Brain microvascular endothelial cell (primary cell): ENCODE results near the gene DAAM2.
A peak's percentile ranks its signal among the peaks of the same experiment; 100 is the strongest.

ENCODE experiments used
- DNase-seq: peaks from one replicate; pipeline ENCODE4 v3.0.0-alpha.2; 2020
- H3K27ac ChIP-seq: fragments of 250-450 bp; sonication (Bioruptor Pico); 2 replicates; pipeline ENCODE4 v1.5.1; 2020; ENCODE audit warnings: mild to moderate bottlenecking, moderate library complexity
- H3K27me3 ChIP-seq: fragments of 250-450 bp; sonication (Bioruptor Pico); replicated peaks from 2 replicates; pipeline ENCODE4 v1.5.1; 2020; ENCODE audit warnings: mild to moderate bottlenecking
- H3K36me3 ChIP-seq: fragments of 250-450 bp; sonication (Bioruptor Pico); replicated peaks from 2 replicates; pipeline ENCODE4 v1.5.1; 2020; ENCODE audit warnings: mild to moderate bottlenecking
- H3K4me3 ChIP-seq: 2 replicates; pipeline ENCODE4 v1.5.1; 2011; ENCODE audit warnings: low read depth, mild to moderate bottlenecking, control low read depth, low read length, moderate library complexity
- in situ Hi-C: cut with HindIII; loops from 2 replicates; pipeline ENCODE4 v1.10.0; 2017; ENCODE audit warnings: low sequenced_read_pairs, low pct_ligation_motif_present
- TF ChIP-seq, protein P1 (sequence below): IDR thresholded peaks from 2 replicates; pipeline ENCODE4 v1.5.1; 2011; ENCODE audit warnings: low read depth, mild to moderate bottlenecking, moderate library complexity, low read length, control low read depth, inconsistent platforms; ENCODE audit errors: missing control alignments

The DAAM2 gene

DNA sequence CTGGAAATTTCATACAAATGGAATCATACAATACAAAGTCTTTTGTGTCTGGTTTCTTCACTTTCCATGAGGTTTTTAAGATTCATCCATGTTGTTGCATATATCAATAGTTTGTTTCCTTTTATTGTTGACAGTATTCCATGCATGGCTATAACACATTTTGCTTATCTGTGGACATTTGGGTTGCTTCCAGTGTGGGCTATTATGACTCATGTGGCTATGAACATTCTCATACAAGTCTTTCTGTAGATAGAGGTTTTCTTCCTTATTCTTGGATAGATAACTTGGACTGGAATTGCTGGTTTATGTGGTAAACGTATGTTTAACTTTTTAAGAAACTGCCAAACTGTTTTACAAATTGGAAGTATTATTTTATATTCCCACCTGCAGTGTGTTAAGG is 36.9 kb upstream of the DAAM2 start:
- Histone ChIP-seq H3K27ac (no peak overlapping the region), H3K4me3 (no peak overlapping the region), H3K27me3 (no peaks in the 10 kb centered on the region), H3K36me3 (no peaks in the 10 kb centered on the region)
- peak; percentile 69 for DNase-seq
- TF ChIP-seq, protein P1, sequence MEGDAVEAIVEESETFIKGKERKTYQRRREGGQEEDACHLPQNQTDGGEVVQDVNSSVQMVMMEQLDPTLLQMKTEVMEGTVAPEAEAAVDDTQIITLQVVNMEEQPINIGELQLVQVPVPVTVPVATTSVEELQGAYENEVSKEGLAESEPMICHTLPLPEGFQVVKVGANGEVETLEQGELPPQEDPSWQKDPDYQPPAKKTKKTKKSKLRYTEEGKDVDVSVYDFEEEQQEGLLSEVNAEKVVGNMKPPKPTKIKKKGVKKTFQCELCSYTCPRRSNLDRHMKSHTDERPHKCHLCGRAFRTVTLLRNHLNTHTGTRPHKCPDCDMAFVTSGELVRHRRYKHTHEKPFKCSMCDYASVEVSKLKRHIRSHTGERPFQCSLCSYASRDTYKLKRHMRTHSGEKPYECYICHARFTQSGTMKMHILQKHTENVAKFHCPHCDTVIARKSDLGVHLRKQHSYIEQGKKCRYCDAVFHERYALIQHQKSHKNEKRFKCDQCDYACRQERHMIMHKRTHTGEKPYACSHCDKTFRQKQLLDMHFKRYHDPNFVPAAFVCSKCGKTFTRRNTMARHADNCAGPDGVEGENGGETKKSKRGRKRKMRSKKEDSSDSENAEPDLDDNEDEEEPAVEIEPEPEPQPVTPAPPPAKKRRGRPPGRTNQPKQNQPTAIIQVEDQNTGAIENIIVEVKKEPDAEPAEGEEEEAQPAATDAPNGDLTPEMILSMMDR: no peak
- in situ Hi-C loops: no loop called here

DNA sequence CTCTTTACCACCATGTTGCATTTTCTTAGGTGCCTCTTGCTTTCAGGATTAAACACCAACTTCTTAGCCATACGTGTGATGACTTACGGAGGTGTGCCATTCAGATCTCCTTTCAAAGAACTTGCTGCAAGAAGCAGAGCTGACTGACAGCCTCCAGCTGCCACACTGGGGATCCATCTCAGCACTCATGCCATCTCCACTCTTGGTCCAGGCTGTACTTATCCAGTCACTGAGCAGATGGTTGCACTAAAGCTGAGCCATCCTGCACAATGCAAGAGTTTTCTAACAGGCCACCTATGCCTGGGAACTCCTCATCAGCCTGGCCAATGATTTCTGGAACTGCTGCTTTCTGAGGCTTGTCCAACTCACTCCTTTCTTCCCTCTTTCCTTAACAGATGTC is 35.6 kb upstream of the DAAM2 start:
- in situ Hi-C loops: no loop called here
- no peak overlapping the region for H3K4me3 ChIP-seq
- no peak overlapping the region for H3K27ac ChIP-seq
- TF ChIP-seq, protein P1: no peak
- no peak for DNase-seq
- no peaks in the 10 kb centered on the region for H3K27me3 ChIP-seq
- no peaks in the 10 kb centered on the region for H3K36me3 ChIP-seq

DNA sequence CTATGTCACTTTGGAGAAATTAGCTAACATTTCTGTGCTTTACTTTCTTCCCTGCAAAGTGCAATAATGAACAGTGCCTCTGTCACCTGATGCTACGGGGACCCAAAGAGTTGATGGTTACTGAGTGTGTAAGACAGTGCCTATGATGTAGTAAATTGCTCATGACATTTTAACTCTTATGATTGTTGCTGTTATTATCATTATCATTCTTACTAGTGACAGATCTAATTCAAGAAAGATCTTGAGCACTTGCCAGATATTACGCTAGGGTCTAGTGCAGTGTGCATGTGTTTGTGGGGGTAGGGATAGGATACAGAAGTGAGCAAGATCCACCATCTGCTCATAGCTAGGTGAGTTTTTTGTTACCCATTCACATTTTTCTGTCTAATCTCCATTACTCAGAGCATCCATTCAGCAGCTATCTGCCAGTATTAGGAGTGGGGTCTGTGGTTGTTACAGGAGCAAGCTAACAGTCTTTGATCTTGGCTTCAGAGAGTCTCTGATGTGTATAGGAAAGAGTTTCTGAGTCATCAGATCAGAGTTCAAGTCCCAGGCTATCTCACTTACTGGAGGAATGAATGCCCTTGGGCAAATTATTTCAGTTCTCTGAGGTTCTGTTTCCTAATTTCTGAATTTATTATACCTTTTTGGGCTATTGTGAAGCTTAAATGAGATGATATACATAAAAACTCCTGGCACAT is 33.1 kb upstream of the DAAM2 start:
- Histone ChIP-seq H3K27ac (no peak overlapping the region), H3K27me3 (no peaks in the 10 kb centered on the region), H3K4me3 (no peak overlapping the region), H3K36me3 (no peaks in the 10 kb centered on the region)
- TF ChIP-seq, protein P1: no peak
- no peak for DNase-seq
- in situ Hi-C loops: no loop called here

DNA sequence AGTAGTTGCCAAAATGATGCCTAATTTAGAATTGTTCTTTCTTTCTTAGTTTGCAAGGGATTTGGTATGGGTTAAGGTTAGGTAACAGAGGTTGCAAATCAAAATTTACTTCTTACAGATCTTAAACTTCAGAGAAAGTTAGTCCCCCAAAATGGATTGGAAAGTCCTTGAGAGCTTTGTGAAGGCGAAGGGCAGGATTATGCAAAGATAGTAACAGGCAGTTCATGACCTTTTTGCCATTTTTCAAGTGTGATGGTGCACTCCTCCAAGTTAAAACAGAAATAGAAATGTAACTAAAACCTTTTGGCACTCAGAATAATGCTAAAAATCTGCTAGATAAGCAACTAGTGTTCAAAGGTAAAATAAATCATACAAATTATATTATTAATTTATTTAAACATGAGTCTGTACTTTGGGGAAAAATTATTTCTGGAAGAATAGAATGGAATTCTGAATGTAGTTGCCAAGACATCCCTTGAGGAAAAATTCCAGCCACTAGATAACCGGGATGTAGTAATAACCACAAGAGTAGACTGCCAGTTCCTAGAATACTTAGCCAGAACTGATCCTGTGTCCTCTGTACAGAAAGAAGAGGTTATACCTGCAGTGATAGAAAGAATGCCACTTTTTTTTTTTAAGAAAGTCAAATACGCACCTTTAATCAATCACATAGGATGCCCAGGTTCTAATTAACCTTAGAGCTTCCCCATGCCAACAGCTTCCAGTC is 31.8 kb upstream of the DAAM2 start:
- no peak for DNase-seq
- Histone ChIP-seq H3K27ac (no peak overlapping the region), H3K36me3 (no peaks in the 10 kb centered on the region), H3K4me3 (no peak overlapping the region), H3K27me3 (no peaks in the 10 kb centered on the region)
- in situ Hi-C loops: no loop called here
- TF ChIP-seq, protein P1: no peak

DNA sequence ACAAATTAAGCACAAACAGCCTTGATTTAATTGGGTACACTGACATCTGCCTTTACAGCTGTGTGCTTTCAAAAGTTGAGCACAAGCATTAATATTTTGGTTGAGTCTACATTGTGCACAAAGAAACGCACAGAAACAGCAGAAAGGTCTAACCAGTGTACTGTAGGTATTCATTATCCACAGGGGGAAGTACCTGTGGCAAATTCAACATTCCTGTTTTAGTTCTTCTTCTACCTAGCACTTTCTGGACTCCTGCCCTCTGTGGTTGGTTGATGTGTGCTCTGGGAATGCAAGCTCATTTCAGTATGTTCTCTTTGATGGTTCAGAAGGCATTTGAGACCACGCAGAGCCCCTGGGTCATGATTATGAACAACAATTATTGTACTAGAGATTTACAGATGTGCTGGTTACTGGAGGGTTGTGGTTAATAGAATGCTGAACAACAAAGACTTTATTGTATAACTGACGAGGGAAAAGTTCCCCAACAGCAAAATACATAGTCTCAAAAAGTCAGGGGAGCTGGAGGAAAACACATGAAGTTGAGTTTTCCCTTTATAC is 26.6 kb upstream of the DAAM2 start:
- Histone ChIP-seq H3K36me3 (no peaks in the 10 kb centered on the region), H3K27me3 (no peaks in the 10 kb centered on the region), H3K4me3 (no peak overlapping the region), H3K27ac (no peak overlapping the region)
- in situ Hi-C loops: no loop called here
- TF ChIP-seq, protein P1: no peak
- DNase-seq: no peak
